ENCODE data around the gene PFDN1.

PFDN1 gene

DNA sequence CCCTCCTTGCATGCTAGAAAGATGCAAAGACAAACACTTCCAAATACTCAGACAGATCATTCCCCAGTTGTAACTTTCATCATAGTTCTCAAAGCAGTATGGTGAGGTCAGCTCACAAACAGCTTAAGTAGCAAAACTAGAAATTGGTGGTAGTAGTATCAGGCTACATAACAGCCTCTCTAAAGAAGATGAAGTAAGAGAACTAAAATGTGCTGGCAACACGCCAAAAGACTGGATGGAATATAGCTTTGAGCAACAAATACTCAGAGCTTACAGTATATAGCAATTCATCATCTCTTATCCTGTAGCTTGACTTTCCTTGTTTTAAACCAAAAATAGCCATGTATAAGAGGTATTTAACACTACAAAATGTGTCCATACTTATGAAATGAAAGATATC is 7.5 kb downstream of the PFDN1 start:
- peak; percentile 20 for DNase-seq

DNA sequence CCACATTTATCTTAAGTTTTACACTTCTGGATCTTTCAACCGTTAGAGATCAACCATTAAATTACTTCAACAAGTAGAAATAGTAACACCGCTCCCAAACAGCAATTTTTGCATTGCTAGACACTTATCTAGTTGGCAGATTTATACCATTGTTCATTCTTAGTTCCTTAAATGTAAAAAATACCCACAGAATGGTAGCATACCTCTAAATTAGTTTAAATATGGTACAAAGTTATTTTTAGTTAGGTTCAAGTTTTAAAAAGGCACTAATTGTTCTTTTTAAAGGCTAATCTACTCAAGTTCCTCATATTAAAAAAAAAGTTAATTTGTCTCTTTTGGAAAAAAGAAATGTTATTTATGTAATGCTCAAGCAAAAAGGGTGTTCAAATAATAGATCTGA is 8.1 kb downstream of the PFDN1 start:
- no peak for DNase-seq

DNA sequence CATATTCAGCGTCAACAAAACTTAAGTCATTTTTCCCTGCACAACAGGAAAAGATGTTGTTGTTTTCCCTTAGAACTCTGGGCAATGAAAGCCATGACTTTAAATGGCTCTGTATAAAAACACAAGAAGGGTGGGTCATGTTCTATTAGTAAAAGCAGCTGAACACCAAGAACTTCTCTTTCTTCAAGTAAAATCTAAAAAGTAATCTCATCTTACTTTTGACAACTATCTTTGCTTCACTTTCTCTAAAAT is 9.1 kb downstream of the PFDN1 start:
- no peak for DNase-seq

DNA sequence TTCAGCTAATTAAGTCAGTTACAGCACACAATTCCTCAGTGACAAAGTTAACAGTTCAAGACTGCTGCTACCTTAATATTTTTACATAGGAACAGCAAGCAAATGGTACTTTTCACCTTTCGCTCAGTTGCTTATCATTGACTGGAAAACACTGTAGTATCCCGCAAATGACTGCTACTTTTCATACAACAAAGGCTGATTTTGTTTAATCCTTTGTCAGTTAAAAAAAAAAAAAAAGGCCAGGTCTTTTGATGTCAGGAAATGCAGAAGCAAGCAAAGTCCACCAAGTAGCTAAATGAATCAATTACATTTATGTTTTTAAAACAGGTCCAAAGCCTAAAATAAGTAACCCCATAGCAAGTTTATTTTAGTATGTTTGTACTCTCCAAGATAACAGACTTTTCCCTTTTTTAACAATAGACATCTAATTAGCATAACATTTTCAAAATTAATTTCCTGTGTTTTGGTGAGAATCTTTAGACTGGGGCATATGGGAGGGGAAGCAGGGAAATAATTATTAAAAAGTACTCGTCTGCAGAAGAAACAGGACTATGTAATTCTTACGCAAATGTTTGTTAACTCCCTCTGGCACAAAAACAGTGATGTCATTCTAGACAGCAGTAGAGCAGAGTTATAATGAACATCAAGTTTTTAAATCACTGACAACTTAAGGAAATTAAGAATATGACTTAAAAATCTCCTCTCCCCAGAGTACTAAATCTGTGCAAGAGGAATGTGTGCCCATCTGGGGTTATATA is 9.6 kb downstream of the PFDN1 start:
- no peak for DNase-seq

DNA sequence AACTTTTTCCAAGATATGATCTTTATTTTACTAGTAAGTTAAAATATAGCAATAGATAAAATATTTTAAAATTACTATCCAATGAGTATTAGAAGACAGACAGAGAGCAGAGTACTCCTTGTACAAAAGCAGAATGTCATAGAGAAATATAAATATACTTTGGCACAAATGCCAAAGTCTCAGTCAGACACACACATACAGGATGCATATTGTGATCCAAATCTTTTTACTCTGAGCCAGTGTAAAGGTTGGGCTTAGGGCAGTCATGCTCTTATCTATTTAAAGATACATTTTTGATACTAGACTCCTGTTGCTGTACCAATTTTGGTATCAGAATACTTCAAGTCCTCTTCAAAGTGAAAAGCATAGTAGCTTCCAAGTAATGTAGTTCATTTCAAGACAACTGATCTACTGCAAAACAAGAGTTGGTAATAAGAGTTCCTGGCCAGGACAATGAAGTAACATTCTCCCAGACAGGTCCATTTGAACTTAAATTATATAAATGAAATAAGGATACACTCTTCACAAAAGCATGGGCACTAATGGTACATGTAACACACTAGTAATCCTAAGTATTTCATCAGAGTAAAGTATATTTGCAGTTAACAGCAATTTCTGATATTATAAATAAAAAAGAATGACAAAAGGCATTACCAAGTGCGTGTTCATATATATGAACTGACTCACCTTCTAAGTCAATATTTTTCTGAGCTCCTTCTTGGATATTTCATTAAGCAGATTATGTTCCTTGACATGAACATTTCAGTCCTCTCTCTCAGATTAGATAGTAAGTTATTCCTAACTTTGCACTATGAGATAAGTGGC is 10.5 kb downstream of the PFDN1 start:
- DNase-seq, result no peak

DNA sequence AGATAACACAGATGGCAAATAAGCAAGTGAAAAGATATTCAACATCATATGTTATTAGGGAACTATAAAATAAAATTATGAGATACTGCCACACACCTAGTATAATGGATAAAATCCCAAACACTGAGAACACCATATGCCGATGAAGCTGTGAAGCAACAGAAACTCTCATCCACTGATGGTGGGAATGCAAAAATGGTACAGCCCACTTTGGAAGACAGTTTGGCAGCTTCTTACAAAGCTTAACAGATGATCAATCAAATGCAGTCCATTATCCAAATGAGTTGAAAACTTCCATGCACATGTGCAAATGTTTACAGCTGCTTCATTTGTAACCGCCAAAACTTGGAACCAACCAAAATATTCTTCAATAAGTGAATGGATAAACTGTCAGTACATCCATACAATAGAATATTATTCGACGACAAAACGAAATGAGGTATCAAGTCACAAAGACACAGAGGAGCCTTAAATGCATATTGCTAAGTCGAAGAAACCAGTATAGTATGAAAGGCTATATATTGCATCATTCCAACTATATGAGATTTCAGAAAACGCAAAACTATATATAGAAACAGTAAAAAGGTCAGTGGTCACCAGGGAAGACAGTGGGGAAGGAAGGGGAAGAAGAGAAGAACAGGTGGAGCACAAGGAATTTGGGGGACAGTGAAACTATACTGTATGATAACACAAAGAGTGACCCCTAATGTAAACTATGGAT is 14.9 kb downstream of the PFDN1 start:
- no peak for DNase-seq

DNA sequence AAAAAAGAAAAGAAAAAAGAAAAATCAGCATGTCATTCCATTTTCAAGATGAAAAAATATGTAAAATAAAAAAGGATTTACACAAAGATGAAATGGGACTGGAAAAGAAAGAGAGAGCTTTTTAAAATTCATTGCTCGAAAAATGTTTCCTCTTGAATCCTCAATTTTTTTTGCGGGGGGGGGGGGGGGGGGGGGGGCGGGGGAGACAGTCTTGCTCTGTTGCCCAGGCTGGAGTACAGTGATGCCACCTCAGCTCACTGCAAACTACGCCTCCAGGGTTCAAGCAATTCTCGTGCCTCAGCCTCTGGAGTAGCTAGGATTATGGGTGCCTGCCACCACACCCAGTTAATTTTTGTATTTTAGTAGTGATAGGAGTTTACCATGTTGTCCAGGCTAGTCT is 16.5 kb downstream of the PFDN1 start:
- DNase-seq, result no peak

DNA sequence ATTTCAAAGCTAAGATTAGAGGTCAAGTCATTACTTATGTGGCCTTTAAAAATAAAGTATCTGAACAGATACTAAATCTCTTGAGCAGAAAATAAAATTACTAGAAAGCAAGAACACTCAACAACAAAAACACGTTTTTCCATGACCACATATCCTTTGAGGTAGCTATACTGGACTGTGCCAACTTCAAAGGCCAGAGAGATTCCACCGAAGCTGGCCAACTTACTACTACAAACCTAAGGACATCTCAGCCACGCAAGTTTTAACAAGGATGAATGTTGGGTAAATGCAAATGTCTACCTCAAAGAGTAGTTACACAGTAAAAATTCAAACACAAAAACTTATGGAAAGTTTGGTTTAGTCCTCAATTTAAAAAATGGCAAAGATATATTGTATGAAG is 18.9 kb downstream of the PFDN1 start:
- no peak for DNase-seq

DNA sequence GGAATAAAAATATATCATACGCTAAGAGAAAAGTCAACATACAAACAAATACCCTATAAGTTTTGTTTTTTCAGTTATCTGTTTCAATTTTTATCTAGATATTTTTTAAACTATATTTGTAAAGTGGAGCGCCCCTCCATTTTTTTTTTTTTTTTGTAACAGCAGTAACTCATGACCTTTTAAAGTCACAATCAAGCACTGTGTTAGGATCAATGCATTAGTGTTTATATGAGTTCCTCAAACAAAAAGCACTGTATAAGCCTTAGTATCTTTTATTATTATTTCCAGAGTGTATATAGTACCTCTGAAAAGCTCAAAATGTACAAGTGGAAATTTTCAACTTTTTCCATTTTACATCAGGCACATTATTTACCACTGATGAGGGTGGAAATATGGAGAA is 20.6 kb downstream of the PFDN1 start:
- no peak for DNase-seq

DNA sequence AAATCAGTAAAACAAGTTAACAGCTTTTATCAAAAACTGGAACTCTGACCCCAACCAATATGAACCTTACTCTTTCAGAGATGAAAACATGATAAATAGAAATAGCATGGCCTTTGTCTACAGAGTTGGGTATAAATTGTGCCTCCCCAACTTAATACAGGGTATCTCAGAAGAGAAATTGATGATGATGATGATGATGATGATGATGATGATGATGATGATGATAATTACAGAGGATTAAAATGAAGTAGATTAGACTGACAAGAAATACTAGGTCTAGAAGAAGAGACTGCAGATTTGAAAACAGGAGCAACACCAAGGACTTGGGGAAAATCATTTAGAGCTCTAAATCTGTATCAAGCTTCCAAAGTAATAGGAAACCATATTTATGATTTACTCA is 27.1 kb downstream of the PFDN1 start:
- no peak for DNase-seq

DNA sequence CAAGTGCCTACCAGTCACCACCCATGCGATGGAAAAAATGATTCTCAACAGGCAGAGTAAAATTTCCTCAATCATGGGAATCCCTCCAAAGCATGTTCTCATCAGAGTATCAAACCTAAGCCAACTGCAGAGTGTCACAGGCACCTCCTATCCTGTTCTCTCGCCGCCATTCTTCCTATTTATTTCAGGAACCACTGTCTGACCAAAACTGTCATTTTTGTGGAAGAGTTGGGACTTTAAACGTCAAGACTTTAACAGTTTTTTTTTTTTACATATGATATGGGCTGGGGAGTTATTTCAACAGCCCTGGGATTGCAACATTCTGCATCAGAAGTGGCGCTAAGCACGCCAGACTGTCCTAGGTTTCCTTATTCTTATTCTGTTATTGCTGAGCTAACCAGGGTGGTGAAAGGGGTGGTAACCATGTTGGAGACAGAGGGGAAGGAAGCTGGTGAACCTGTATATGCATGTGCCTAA is 29.5 kb downstream of the PFDN1 start:
- no peak for DNase-seq

DNA sequence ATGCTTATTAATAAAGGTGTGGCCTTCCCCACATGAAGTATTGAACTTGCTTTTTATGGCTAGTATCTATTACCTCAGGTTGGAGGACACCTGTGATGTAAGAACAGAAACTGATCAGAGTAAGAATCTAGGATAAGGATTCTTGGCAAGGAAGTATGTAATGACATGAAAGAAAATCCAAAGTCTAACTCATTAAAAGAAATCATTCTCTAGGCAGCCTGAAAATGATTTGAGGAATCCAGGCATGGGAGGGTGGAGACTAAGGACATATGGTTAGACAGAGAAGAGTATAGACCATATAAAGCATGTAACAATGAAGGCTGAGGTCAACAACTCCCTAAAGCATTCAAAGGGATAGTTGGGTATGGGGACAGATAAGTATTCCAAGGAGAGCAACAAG is 32.9 kb downstream of the PFDN1 start:
- DNase-seq, result no peak

DNA sequence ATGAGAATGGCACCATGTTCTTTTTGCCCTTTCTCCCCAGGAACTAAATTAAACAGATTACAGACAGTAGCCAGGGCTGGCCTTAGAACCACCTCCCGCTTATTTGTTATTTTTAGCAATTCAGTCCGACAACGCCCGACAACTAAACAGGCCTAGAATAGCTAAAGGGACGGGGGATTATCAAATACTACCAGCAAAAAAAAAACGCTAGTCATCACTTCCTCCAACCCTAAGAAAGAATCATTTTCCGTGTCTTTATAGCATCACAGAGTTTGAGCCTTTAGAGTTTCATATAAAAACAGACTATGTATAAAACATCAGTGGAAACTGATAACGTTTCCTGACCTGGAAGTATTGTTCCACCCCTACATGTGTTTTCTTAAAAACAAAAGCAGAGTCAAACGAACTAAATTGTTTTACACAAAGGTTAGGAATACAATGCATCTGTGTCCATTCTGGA is 35.3 kb downstream of the PFDN1 start:
- no peak for DNase-seq

DNA sequence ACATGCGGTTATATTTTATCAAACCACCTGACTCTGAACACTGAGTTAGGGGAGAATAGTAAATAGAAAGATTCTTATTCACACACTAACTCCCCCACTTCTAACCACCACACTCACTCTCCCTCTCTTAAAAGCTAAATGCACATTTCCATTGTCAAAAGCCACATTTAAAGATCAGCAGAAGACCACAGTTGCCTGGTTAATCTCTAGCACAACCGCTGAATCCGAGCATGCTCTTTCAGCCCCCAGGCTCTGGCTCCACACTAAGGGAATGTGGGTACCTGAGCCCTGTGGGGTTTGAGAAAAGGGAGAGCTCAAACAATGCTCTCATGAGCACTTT is 35.7 kb downstream of the PFDN1 start:
- DNase-seq, result no peak

DNA sequence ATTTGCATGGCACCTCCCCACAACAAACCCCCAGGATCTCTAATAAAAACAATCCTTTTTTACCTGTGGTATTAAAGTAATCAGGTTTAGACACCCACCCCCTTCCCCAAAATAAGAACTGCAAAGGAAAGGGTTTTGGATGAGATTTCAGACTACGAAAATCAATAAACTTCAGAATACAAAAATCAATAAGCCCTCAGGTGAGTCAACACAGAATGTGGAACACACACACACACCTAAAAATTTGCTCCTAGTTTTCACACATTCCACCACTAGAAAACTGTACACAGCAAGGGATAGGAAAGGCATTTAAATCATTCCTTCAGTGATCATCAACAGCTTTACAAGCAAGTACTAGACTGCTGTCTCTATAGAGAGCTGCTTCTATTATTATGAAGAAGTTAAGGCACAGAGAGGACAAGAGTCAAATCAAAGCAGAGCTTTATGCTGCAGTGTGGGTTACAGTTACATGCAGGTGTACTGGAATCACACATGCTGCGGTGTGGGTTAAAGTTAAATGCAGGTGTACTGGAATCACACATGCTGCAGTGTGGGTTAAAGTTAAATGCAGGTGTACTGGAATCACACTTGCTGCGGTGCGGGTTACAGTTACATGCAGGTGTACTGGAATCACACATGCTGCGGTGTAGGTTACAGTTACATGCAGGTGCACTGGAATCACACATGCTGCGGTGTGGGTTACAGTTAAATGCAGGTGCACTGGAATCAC is 36.3 kb downstream of the PFDN1 start:
- no peak for DNase-seq

DNA sequence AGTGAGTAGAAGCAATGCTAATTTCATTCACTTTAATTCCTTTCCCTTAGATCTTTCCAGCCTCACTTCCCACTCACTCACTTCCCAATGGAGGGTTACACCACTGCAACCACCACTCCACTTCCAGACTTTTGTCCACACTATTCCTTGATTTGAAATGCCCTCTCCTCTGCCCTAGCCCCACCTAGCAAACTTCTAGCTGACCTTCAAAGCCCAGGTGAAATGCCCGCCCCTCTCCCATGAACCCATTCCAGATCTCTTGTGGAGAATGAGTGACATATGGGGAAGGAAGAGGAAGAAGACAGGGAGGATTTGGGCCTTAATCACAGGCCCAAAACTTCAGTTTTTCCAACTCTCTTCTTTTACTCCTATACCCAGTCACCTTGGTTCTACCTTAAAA is 37.1 kb downstream of the PFDN1 start:
- DNase-seq, result no peak

DNA sequence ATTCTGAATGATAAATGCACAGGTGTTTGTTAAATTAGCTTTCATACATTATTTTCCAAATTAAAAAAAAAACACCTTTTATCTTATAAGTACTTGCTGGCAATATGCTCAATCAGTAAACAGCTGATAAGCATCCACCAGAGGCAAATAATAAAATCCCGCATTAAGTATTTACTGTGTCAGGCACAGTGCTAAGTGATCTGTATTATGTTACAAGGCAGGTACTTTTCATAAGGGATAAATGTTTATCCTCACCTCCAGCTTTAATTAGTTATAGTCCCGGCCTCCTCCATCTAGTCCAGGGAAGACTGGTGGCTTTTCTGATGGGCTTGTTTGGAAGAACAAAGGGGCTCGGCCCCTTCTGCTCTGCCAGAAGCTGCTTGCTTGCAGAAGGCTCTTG is 40.1 kb downstream of the PFDN1 start:
- DNase-seq, result peak; percentile 57

DNA sequence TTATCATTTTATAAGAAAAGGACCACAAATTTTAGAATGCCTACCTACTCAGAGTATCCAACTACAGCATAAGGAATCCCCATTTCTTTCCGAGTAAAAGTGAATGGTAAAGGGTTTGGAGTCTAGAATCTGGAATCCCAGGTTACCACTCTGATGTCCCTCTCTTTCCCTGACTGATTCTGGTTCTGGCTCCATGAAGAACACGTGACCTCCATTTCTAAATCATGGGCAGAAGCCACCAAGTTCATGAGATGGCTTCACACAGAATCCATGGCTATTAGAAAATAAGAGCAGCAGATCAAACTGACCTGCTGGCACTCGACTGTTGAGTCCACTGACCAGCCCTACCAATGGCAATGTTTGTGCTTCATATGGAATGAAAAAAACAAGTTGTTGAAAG is 40.7 kb downstream of the PFDN1 start:
- peak; percentile 52 for DNase-seq

DNA sequence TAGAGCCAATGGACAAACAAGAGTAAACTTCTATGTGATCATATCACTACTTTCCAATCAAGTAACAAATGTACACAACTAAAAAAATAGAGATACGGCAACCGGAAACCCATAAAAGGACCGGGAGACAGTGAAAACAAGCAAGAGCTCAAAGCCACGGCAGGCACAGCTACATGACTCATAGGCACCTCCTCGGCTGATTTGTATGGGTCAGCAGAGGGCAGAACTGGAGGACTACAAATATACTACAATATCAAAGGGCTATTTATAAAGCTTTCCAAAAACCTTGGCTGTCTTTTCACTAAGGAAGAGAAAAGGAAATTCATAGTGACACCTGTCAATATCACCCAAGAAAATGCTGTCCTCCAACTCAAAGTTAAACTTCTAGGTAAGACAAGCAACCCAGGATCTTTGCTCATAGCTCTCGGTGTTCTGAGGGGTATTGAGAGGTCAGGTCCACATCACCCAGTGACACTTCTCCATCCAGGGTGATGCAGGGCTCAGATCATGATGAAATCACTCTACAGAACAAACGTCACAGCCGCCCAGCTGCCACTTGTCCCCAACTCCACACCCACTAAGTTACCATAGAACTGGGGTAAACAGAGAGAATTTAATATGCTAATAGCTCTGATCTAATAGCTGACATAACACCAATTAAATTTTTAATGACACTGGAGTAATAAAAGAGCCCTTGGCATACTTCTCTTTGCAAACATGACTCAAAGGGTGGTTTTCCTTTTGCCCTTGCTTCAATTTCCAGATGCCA is 41.3 kb downstream of the PFDN1 start:
- DNase-seq, result peak; percentile 72

DNA sequence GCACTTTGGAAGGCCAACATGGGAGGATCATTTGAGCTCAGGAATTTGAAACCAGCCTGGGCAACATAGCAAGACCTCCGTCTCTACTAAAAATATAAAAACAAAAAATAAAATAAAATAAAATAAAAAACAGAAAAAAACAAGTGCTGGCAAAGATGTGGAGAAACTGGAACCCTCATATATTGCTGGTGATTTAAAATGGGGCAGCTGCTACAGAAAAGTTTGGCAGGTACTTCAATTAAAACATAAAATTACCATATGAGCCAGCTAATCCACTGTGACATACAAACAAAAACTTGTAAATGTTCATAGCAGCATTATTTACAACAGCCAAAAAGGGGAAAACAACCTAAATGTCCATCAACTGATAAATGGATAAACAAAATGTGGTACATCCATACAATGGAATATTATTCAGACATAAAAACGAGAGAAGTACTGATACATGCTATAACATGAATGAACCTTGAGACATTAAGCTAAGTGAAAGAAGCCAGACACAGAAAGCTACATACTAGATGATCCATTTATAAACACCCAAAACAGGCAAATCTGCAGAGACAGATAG is 42.7 kb downstream of the PFDN1 start:
- no peak for DNase-seq

DNA sequence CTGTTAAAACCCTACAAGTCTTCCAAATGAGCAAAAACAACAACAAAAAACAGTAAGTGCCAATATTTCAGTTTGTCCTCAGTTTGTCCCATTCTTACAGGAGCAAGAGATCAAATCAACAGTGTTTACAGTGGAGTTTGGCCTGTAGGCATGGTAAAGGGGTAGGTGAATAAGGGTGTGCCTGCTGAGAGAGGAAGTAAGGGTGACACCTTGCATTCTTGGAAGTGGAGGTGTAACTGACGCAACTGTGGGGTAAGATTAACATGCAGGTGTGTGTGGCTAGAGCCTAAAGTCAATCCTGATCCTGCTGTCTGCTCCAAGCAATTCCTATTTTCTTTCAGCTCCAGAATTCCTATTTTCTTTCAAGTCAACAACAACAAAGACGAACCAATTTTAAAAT is 43.4 kb downstream of the PFDN1 start:
- DNase-seq, result no peak

DNA sequence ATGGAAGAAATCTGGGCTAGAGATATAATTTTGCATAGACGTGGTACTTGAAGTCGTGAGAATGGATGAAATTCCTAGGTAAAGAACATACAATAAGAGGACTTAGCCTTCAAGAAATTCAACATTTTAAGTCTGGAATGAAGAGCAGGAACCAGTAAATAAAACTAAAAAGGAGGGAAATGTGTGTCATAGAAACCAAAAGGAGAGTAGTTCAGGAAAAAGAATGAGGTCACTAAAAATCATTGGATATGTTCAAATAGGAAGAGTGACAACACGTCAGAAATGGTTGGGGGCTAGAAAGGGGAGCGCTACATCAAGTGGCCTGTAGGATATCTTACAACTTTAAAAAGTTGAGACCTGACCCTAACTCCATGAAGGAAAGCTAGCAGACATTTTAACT is 44.0 kb downstream of the PFDN1 start:
- no peak for DNase-seq

Measured in NCI-H1105 treated with DMSO at 0.1 percent for 48 hours (cell line).